Prostate gland (tissue), 2 donors: ENCODE results near the gene DNLZ.

Experiments
- POLR2A ChIP-seq: fragments of 450-650 bp; IDR thresholded peaks from one replicate; pipeline ENCODE4 v1.6.1; 2016; ENCODE audit warnings: antibody characterized with exemption, mild to moderate bottlenecking
- POLR2AphosphoS5 ChIP-seq: sonication (generic); formaldehyde crosslinking; IDR thresholded peaks from one replicate; pipeline ENCODE4 v1.6.1; 2017; ENCODE audit warnings: antibody characterized with exemption
- TF ChIP-seq, protein P1 (sequence below), 4 experiments: fragments of 200-600 bp in 2 of 4; fragments of 450-650 bp in 2 of 4; sonication (generic) in 2 of 4; IDR thresholded peaks; 1 replicate in 3 of 4; 2 replicates in 1 of 4; pipeline ENCODE4 v1.5.1; 2016 to 2019; ENCODE audit warnings: antibody characterized with exemption in 4 of 4, mild to moderate bottlenecking in 2 of 4, moderate library complexity in 2 of 4

DNA sequence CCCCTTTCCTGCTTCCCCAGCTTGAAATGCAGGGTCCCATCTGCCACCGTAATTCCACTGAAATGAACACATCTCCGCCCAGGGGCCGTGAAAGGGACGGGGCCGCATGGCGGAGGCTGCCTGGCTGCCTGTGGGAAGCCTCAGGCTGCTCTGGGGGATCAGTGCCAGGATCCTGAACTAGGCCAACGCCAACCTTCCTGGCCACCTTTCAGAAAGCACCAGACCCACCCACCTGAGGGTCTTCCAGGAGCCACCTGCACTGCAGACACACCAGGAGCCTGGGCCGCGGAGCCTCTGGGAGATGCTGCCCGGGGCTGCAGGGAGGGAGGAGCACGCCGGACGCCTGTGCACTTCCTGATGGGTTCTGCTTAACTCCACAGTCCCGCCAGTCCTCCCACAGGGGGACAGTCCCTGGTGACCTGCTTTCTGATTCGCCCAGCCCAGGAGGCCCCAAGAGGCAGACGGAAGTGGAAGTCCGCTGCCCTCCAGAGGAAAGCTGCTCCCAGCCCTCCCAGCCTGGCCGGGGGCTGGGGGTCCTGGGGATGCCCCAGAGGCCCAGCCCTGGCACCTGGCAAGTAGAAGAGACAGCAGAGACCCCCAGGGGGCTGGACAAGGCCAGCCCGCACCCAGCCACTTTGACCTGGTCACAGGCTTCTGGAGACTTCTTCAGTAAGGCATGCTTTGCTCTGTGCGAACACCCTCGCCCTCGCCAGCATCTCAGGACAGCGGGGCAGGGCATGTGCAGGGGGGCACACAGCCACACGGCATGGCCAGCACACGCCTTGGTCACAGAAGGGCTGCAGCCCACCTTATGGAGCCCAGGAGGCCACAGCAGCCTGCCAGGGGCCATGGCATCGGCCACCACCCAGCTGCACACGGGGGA, 10.0 kb upstream of the DNLZ start, which contains the start of gene CARD9:
- TF ChIP-seq, protein P1, sequence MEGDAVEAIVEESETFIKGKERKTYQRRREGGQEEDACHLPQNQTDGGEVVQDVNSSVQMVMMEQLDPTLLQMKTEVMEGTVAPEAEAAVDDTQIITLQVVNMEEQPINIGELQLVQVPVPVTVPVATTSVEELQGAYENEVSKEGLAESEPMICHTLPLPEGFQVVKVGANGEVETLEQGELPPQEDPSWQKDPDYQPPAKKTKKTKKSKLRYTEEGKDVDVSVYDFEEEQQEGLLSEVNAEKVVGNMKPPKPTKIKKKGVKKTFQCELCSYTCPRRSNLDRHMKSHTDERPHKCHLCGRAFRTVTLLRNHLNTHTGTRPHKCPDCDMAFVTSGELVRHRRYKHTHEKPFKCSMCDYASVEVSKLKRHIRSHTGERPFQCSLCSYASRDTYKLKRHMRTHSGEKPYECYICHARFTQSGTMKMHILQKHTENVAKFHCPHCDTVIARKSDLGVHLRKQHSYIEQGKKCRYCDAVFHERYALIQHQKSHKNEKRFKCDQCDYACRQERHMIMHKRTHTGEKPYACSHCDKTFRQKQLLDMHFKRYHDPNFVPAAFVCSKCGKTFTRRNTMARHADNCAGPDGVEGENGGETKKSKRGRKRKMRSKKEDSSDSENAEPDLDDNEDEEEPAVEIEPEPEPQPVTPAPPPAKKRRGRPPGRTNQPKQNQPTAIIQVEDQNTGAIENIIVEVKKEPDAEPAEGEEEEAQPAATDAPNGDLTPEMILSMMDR (IDR thresholded peaks at IDR 0.05), result no peak
- TF ChIP-seq POLR2A, result no peak
- no peak for TF ChIP-seq POLR2AphosphoS5
